LNCAP (cell line): Measurements from ENCODE around the gene VMO1.

ENCODE experiments used
- TF ChIP-seq, protein P1 (sequence below): fragments of 450-650 bp; IDR thresholded peaks from 2 replicates; pipeline ENCODE4 v1.5.1; 2017; ENCODE audit warnings: mild to moderate bottlenecking

Gene VMO1

DNA sequence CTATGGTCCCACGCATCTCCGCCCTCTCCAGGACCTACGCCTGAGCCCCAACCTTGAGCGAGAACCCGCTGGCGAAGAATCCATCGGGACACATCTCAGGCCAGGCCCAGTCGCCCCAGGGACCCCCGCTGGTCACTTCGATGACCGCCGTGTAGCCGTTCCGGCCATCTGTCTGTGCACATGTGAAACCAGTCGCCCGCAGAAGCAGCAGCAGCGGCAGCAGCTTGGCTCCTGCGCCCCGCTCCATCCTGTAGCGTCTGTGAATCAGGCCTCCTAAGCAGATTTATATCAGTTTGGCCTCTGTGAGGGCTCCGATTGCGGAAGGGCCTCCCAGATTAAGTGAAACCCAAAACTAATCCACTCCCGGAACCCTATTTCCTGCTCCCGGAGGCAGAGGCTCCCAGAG lies at the start of gene VMO1:
Gene VMO1 (minus strand): TSS at position 259 of the 406 bp plus-strand sequence. CDS start 12 bp downstream, at position 247.
- TF ChIP-seq, protein P1, sequence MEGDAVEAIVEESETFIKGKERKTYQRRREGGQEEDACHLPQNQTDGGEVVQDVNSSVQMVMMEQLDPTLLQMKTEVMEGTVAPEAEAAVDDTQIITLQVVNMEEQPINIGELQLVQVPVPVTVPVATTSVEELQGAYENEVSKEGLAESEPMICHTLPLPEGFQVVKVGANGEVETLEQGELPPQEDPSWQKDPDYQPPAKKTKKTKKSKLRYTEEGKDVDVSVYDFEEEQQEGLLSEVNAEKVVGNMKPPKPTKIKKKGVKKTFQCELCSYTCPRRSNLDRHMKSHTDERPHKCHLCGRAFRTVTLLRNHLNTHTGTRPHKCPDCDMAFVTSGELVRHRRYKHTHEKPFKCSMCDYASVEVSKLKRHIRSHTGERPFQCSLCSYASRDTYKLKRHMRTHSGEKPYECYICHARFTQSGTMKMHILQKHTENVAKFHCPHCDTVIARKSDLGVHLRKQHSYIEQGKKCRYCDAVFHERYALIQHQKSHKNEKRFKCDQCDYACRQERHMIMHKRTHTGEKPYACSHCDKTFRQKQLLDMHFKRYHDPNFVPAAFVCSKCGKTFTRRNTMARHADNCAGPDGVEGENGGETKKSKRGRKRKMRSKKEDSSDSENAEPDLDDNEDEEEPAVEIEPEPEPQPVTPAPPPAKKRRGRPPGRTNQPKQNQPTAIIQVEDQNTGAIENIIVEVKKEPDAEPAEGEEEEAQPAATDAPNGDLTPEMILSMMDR = no peak

GRCh38 chr17:4834681-4835020 lies 48.5 kb upstream of the VMO1 start:
- TF ChIP-seq, protein P1 = no peak

DNA sequence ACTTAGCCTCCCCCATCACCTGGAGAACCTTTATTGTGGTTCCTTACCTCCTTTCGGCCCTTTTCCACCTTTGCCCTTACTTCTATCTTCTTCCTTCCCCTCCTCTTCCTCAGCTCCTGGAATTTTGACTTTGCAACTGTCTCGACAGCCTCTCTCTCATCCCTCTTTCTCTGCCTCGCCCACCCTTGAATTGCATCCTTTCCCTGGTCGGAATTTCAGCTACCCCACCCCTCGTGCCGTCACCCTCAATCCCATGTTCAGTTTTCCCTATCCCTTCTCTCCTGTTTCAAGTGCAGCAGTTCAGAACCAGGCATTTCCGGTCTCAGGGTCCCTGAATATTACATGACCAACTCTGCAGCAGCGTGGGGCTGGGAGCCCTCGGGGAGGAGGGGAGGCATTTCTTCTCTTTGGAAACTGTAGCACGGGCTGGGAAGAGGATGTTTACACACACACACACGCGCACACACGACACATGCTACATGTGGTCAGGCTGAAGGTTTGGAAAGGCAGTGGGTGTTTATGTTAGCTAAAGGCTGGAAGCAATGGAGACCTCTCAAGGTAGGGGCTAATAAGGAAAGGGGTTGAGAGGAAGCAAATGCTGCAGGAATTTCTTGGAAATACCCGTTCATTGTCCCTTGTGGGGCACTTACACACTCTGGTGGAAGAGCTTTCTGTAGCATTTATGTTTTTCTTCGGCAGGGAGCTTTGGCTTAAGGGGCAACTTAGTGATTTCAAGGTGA lies 47.9 kb upstream of the VMO1 start:
- TF ChIP-seq, protein P1 = no peak

DNA sequence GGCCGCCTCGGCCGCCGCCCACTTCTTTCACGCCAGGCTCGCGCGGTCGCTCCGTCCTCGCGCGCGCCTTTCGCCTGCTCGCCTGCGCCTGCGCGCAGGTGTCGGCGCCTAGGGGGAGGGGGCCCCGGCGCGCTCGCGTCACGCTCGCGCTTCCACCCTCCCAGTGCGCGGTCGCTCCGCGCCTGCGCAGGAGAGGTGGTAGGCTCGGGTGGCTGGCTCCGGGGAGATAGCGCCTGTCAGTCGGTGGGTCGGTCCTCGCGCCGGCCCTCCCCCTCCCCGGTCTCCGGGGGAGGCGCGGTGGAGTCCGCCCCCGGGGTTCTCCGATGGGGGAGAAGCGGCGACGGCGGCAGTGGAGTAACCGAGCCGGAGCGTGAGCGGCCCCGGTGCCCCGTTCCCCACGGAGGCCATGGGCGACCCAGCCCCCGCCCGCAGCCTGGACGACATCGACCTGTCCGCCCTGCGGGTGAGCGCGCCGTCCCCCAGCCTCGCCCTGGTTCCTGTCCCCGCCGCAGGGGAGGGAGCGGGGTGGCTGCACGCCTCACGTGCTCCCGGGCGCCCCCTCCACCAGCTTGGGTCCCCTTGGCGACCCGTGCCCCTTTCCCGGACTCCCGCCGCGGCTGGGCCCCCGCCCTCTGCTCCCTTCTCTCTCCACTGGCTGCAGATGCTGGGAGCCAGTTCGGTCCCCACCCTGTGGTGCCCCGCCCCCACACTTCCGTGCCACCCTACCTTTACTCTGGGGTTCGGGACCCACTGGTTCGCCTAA lies 47.2 kb upstream of the VMO1 start, which contains the start of gene MINK1:
Gene MINK1 (plus strand): TSS at position 163 of the 763 bp plus-strand sequence. CDS start 244 bp downstream, at position 407.
- TF ChIP-seq, protein P1 = no peak

- TF ChIP-seq, protein P1 = no peak
These were observed 41.2 kb upstream of the VMO1 start for GRCh38 chr17:4827399-4827798.

DNA sequence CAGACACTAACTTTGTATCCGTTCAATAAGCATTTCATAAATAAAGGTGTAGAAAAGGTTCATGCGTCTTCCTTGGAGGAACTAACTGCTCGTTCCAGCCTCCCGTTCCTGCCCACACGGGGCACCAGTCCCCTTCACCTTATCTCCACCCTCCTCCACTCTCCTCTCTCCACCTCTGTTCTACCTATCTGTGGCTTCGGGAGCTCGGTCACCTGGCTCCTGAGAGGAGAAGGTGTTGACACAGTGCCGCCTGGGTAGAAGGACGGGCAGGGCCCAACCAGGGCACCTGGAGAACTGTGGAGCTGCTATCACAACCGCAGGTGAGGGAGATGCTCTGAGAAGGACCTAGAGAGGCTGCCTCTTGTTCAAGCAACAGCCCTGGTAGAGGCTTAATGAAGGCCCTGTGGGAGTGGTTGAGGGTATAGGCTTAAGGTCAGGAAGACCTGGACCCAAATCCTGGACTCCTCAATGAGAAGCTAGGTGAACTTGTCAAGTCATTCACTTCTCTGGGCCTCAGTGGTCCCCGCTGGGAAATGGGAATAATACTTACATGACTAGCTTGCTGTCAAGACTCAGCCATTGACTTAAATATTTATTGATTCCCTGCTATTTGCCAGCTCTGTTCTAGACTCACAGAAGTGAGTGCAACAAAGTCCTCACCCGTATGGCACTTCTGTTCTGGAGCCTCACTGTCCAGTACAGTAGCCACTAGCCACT lies 37.4 kb upstream of the VMO1 start:
- TF ChIP-seq, protein P1 = no peak

DNA sequence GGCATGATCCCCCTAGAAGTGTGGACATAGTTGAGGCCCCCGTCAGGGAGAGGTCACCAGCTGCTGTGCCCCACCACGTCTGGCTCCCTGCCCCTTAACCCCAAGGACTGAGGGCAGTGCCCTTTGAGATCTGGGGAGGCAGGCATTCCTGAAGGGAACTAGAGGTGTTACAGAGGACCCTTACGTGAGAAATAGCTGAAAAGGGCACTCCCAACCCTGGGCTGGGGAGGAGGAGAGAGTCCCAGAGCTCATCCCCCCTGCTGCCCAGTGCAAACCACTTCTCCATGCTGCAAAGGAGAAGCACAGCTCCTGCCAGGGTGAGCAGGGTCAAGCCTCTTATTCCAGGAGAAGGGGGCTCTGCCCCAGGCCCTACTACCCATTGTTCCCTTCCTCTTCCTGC lies 36.7 kb upstream of the VMO1 start:
- TF ChIP-seq, protein P1 = no peak
